NCI-H187 (cell line): ENCODE measurements around the gene FBXW7.

ENCODE experiments used
- DNase-seq, 2 experiments: peaks; one replicate each; lab custom pipeline; 2025; lab: John Stamatoyannopoulos, UW

Gene FBXW7

GRCh38 chr4:152283801-152284470, 252.0 kb downstream of the FBXW7 start:
- no peak for DNase-seq

- no peak for DNase-seq
Observed at GRCh38 chr4:152281822-152282221, 254.1 kb downstream of the FBXW7 start.

DNA sequence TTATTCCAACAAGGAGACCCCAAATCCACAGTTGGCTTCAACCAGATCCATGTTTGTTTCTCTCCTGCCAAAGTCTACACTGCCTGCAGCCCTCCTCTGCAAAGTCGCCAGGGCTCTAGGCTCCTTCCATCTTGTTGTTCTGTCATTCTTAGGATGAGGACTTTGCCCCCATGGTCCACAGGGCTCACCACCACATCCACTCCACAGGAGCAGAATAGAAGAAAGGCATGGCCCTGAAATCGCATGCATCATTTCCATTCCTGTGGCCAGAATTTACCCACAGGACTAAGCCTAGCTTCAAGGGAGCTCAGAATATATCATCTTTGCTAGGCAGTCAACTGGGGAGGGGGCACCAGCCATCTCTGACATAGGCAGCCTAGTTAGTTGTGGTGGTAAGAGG, 254.7 kb downstream of the FBXW7 start:
- no peak for DNase-seq

- DNase-seq, result no peak
Observed at GRCh38 chr4:152279234-152279566, 256.7 kb downstream of the FBXW7 start.

DNA sequence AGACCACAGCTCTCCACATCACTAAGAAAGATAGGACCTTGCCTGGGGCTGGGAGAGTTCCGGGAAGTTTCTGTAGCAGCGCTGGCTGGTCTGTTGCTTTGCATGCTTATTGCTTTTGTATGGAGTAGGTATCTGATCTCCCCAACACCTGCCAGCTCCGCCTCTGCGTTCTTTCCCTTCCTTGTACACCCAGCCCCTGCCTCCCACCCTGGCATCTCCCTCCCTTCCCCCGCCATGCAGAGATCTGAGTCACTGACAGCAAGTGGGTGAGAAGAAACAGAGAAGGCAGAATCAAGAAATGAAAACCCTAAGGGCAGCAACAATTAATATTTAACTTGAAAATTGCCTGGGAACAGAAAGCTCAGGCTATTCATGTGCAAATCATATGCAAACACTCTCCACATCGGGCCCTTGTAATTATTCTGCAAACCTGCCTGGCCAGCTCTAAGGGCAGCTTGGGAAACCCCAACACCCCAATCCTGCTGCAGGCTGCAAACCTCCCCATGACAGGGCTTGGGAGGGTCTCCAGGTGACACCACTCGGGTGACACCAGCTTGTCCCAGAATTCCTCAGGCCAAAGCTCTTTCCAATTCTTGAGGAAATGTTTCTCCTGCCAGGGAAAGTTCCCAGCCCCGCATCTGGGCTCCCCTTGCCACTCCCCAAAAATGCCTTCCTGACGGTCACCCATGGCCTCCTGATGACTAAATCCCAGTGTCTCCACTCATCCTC, 257.2 kb downstream of the FBXW7 start:
- DNase-seq, result no peak

DNA sequence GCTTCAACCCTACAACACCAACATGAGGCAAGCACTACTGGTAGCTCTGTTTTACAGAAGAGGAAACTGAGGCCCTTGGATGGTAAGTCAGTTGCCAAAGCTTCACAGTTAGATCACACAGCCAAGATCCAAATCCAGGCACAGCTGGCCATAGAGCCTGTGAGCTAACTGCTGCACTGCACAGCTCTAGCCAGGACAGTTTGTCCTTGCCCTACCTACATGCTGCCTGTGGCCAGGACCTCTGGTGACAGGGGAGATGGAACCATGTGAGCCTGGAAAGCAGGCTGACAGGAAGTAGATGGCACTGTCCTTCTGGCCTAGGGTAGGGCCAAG, 257.8 kb downstream of the FBXW7 start:
- no peak for DNase-seq

DNA sequence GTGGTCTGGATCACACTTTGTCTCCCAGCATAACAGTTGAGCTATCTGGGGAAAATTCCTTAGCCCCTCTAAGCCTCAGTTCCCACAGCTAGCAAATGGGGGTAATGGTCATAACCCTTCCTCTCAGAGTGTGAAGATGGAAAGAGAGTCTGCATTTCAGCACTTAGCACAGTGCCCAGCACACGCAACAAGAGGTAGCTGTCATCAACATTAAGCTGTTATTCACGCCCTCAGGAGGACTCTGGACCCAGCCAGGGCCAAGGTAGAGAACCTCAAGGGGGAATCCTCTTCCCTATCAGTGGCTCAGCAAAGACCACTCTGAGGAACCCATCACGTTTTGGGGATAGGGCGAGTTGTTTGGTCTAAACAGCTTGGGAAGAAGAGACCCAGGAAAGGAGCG, 258.6 kb downstream of the FBXW7 start:
- no peak for DNase-seq

- no peak for DNase-seq
Observed at GRCh38 chr4:152273343-152273742, 262.5 kb downstream of the FBXW7 start.
